ENCODE results near the gene CEP85. TPM values are rescaled to one million over a fixed set of nuclear protein-coding genes. Genes with fewer than 3 reads are reported as not detected.

CEP85 gene, protein sequence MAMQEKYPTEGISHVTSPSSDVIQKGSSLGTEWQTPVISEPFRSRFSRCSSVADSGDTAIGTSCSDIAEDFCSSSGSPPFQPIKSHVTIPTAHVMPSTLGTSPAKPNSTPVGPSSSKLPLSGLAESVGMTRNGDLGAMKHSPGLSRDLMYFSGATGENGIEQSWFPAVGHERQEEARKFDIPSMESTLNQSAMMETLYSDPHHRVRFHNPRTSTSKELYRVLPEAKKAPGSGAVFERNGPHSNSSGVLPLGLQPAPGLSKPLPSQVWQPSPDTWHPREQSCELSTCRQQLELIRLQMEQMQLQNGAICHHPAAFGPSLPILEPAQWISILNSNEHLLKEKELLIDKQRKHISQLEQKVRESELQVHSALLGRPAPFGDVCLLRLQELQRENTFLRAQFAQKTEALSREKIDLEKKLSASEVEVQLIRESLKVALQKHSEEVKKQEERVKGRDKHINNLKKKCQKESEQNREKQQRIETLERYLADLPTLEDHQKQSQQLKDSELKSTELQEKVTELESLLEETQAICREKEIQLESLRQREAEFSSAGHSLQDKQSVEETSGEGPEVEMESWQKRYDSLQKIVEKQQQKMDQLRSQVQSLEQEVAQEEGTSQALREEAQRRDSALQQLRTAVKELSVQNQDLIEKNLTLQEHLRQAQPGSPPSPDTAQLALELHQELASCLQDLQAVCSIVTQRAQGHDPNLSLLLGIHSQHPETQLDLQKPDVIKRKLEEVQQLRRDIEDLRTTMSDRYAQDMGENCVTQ
- total RNA-seq = 8.7 and 8.9 TPM in 2 replicates

DNA sequence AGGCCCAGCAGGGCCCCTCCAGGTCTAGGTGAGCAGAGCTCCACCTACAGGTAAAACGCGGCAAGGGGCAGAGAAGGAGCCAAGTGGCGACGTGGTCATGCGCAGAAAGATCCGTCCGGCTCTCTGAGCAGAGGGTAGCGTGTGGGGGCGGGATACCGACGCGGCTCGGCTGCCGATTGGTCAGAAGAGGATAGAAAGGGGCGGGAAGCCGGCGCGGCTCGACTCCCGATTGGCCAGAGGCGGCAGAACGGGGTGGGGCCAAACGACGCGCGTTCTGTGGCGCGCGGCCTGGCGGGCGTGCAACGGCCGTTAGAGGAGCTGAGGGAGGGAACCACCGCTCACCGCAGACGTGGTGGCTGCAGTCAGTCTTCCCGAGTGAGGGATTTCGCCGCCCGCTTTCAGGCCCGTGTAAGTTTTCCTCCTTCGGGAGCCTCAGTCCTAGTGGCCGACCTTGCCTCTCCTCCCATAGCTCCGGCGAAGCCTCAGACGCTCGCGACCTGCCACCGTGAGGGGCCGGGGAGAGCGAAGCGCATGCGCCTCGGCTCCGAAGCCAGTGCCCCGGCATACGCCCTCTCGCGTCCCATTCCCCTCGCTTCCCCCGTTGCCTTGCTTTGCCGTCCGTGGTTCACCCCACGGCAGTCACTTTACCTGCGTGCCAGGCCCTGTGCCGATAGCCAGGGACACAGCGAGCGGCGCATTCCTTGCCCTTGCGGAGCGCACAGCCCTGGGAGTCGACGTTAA, at the start of gene CEP85:
Gene CEP85, plus strand, starts transcription at position 298 of the 741 bp plus-strand sequence. CDS start 5,584 bp downstream, outside the sequence.

DNA sequence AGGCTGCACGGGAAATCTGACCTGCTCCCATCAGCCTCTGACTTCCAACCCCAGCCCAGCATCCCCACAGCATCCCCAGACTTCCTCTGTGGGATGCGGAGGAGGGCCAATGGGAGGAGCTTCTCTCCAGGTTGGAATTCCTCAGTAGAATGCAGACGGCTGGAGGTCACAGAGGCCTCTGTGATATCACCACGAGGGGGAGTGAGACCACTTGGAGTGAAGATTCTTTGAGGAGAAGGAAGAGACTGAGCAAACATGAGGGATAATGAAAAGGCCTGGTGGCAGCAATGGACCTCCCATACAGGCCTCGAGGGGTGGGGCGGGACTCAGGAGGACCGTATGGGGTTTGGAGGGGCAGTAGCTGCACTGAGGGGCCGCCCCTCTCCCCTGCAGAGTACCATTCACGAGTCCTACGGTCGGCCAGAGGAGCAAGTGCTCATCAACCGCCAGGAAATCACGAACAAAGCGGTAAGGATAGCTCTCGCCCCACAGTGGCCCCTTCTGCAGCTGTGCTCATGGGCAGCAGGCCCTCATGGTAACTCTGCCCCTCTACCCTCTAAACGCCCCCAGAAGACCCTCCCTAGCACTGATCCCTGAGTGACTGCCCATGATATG, 43.5 kb upstream of the CEP85 start, which contains the start of gene CATSPER4:
Gene CATSPER4, plus strand, starts transcription at position 230 of the 615 bp plus-strand sequence. Its CDS starts 26 bp downstream, at position 256.

DNA sequence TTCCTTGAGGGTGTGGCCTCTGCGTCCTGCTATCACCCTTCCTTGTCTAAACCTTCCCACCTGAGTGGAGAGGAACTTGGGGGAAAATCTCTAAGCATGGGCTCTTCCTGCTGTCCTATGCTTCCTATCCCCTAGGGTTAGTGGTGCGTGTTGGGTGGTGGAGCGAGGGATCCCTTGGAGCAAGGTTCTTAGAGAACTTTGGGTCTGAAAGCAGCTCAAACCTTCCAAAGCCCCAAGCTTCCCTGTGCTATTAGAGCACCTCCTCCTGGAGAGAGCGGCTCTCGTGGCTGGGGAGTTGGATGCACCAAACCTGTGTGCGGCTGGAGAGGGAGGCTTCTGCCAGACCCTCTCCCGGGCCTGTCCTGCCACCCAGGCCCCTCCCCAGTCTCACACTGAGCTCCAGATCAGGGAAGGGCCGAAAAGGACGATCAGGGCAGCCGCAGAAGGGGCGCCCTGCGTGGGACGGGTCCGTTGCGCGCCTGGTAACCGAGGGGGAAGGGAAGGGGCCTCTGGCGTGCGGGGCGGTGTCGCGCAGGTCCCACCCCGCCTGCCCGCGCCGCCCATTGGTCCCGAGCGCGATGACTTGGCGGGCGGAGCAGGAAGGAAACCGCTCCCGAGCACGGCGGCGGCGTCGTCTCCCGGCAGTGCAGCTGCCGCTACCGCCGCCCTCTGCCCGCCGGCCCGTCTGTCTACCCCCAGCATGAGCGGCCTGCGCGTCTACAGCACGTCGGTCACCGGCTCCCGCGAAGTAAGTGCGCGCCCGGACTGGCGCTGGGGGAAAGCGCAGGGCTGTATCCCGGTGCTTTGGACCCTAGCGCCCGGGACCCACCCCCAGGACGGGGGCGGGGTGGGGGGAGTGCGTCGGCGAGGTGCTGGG, 45.7 kb downstream of the CEP85 start, which contains the start of gene SH3BGRL3:
Gene SH3BGRL3, plus strand, starts transcription at position 631 of the 877 bp plus-strand sequence. Its CDS starts 70 bp downstream, at position 701.

DNA sequence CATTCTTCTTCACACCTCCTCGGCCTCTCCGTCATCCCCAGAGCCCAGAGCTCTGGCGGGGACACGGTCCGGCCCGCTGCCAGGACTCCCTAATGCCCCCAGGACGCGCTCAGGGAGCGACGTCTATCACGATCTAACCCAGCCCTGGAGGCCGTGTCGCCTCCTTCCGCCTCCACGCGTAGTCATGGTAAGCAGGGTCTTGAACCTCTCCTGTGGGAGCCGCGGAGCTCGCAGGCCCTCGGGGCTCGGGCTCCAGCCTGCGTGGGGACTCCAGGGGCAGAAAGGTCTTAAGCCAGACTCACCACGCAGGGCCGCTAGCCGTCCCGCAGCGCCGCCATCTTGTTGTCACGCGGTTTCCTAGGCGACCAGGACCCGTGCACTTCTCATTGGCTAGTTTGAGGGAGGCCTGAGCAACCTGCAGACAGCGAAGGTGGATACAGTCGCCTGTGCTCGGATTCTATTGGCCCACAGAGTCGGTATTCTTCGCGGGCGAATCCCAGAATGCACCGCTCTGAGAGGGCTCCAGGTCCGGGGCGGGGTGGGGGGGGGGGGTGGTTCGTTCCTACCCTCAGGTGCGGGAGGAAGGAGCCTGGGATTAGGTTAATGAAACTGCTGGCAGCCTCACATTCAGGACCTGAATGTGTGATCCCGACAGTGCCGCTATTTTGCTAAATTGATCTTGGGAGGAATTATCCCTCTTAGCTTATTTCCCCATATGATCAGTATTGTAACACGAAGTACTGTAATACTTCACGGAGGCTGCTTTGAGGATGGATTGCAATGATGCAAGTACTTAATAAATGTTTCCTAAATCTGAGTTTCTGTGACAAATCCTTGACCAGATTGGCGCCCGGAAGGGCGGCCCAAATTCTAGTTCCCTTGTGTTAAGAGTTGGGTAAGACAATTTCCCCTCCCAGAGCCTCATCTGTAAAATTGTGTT, 72.6 kb downstream of the CEP85 start, which contains the start of gene UBXN11:
Gene UBXN11, minus strand, starts transcription at position 347 of the 940 bp plus-strand sequence. CDS start 3,753 bp downstream, outside the sequence.

DNA sequence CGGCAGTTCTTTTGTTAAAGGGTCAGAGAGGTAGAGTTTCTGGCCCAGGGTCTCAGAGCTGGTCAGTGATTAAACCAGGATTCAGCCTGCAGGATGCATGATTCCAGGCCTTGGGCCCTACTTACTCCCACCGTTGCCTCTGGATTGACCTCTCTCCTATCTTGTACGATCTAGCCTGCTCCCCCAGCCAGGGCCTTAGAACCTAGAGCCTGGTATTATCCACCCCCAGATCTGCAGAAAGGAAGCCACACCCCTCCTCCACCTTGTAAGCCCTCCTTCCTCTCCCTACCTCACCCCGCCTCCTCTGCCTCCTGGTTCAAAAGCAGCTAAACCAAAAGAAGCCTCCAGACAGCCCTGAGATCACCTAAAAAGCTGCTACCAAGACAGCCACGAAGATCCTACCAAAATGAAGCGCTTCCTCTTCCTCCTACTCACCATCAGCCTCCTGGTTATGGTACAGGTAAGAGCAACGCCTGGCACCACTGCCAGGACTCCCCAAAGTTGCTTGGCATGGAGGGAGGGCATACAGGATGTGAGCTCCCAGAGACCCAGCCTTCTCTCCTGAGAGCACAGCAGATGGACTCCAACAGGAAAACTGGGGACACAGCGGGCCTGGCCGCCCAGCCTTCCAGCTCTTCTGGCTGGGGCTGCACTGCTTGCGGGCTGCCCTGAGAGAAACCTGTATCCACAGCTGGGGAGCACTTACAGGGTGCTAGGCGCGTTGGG, 83.8 kb downstream of the CEP85 start, which contains the start of gene CD52:
Gene CD52, plus strand, starts transcription at position 347 of the 726 bp plus-strand sequence. Its CDS starts 60 bp downstream, at position 407.

Other genes with a start within 250 kb of the CEP85 start
- gene PAFAH2, start 236.1 kb upstream of the CEP85 start, total RNA-seq = 11.9 and 15.3 TPM in 2 replicates
- 4.3 and 26.5 TPM in 2 replicates for gene EXTL1, start 212.4 kb upstream of the CEP85 start, total RNA-seq
- gene SLC30A2, start 188.1 kb upstream of the CEP85 start, total RNA-seq = not detected in 2 replicates
- gene TRIM63, start 166.6 kb upstream of the CEP85 start, total RNA-seq = not detected in 2 replicates
- 2.6 and 3.2 TPM in 2 replicates for gene PDIK1L, start 122.4 kb upstream of the CEP85 start, total RNA-seq
- not detected in 2 replicates for gene FAM110D, start 75.1 kb upstream of the CEP85 start, total RNA-seq
- gene C1orf232, start 65.2 kb upstream of the CEP85 start, total RNA-seq = not detected in 2 replicates
- 26.4 and 32.3 TPM in 2 replicates for gene ZNF593, start 64.3 kb upstream of the CEP85 start, total RNA-seq
- 0.29 TPM in 1 of 2 replicates, not detected in the other for gene ZNF593OS, start 62.4 kb upstream of the CEP85 start, total RNA-seq
- gene CNKSR1, start 56.7 kb upstream of the CEP85 start, total RNA-seq = not detected in 2 replicates
- not detected in 2 replicates for gene CATSPER4, start 43.6 kb upstream of the CEP85 start, total RNA-seq
- gene SH3BGRL3, start 45.9 kb downstream of the CEP85 start, total RNA-seq = 206 and 215 TPM in 2 replicates
- gene UBXN11, start 72.4 kb downstream of the CEP85 start, total RNA-seq = 3.5 and 7.8 TPM in 2 replicates
- 0.71 TPM in 1 of 2 replicates, not detected in the other for gene CD52, start 83.8 kb downstream of the CEP85 start, total RNA-seq
- gene CRYBG2, start 119.9 kb downstream of the CEP85 start, total RNA-seq = not detected in 2 replicates
- not detected in 2 replicates for gene ZNF683, start 138.6 kb downstream of the CEP85 start, total RNA-seq
- gene LIN28A, start 176.6 kb downstream of the CEP85 start, total RNA-seq = not detected in 2 replicates
- 65.4 and 85.6 TPM in 2 replicates for gene DHDDS, start 198.1 kb downstream of the CEP85 start, total RNA-seq
- 648 and 658 TPM in 2 replicates for gene HMGN2, start 238.2 kb downstream of the CEP85 start, total RNA-seq

Data from myometrial cell (primary cell).